NAMALWA (cell line): Measurements from ENCODE around the gene AHNAK.

Experiments used
- DNase-seq: peaks from one replicate; pipeline ENCODE4 v3.0.0-alpha.2; 2015; ENCODE audit warnings: low spot score

AHNAK gene

DNA sequence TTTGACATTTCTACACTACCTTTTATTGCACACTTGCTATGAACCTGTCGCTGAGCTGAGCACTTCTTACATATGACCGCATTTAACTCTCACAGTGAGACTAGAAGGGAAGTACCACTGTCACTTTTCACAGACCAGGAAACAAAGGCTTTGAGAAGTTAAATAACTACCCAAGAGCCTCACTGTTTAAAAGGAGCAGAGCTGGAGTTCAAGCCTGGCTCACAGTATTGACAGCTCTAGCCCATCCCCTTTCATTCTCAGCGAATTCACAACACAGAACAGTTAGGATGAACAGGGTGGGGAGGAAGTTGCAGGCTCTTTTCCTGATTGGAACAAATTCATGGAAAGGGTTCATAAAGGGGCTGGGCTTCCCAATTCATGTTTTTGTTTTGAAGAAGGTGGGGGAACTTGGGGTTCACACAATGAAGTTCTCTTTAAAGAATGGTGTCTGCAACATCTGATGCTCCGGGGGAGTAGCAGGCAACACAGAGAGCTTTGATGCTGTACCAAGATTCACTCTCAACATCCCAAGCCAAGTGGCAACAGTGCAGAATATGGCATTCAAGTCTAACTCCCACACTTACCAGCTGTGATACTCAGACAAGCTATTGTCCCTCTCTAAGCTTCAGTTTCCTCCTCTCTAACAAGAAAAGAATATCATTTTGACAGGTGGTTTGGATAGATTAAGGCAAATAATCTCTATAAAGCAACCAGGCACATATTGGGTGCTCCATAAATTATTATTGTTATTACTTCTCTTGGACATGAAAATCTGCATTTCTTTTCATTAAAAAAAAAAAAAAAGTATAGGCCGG lies 110.6 kb downstream of the AHNAK start:
- DNase-seq = no peak

GRCh38 chr11:62433904-62434276 lies 112.7 kb downstream of the AHNAK start:
- no peak for DNase-seq

DNA sequence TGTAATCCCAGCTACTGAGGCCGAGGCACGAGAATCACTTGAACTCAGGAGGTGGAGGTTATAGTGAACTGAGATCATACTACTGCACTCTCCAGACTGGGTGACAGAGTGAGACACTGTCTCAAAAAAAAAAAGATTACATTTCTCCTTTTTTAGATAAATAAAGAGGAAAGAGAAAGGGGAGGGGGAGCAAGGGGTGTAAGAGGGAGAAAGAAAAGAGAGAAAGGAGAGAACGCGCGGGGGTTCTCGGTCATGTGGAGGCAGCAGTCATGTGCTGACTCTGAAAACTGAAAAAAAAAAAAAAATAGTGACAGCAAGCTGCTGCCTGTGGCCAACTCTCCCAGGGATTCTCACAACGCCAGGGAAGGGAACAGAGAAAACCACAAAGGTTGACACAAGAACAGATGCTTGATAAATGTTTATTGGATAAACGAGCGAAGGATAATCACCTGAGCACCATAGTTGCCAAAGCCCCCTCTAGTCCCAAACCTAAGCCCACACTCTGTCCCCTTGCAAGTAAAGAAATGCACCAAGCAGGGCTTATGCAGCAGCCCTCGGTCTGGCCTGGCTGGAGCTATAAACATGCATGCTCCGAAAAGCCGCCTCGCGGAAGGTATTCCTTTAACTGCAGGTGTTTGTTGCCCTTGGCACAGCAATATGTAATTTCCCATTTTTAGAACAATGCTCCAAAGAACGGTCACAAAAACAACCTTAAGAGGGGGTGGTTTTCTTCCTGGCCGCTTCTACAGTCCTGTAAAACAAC lies 113.3 kb downstream of the AHNAK start:
- DNase-seq = no peak

GRCh38 chr11:62432695-62433094 lies 113.9 kb downstream of the AHNAK start:
- no peak for DNase-seq

DNA sequence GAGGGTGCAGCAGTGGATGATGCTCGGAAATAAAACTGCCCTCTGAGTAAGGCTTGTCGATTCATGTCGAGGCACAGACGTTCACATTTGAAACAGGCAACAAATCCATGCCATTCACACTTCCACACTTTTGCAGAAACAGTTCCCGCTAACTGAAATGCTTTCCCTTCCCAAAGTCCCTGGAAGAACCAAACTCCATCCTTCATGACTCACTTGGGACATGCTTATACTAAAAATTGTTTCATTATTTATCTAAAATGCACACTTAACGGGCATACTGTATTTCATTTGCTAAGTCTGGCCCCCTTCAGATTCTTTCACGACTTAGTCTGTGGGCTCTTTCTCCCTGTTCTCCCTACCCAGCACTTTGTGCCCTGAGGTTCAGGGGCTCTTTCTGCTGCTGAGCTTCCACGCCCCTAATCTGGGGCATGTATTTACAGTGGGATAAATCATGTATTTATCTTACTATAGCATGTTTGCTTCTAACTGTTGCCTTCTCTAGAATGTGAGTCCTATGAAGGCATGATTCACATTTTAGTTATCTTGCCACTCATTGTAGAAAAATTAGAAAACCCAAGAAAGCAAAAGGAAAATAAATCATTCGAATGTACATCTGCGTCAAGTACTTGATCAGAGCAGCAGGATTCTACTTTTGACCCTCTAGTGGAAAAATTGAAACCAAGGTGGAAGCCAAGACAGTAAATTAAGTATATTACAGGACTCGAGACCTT lies 115.3 kb downstream of the AHNAK start:
- DNase-seq = no peak

- DNase-seq = no peak
These were observed 116.2 kb downstream of the AHNAK start for GRCh38 chr11:62430425-62430824.

DNA sequence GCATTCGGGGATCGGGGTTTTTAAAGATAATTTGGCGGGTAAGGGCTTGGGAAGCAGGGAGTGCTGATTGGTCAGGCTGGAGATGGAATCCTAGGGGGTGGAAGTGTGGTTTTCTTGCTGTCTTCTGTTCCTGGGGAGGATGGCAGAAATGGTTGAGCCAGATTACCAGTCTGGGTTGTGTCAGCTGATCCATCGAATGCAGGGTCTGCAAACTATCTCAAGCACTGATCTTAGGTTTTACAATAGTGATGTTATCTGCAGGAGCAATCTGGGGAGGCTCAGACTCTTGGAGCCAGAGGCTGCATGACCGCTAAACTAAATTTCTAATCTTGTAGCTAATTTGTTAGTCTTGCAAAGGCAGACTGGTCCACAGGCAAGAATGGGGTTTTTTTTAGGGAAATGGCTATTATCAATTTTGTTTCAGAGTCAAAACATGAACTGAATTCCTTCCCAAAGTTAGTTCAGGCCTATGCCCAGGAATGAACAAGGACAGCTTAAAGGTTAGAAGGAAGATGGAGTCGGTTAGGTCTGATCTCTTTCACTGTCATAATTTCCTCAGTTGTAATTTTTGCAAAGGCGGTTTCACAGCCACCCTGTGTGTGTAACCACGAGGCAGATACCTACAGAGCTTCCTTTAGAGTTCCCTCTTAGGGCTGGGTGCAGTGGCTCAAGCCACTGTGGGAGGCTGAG lies 117.6 kb downstream of the AHNAK start:
- no peak for DNase-seq

DNA sequence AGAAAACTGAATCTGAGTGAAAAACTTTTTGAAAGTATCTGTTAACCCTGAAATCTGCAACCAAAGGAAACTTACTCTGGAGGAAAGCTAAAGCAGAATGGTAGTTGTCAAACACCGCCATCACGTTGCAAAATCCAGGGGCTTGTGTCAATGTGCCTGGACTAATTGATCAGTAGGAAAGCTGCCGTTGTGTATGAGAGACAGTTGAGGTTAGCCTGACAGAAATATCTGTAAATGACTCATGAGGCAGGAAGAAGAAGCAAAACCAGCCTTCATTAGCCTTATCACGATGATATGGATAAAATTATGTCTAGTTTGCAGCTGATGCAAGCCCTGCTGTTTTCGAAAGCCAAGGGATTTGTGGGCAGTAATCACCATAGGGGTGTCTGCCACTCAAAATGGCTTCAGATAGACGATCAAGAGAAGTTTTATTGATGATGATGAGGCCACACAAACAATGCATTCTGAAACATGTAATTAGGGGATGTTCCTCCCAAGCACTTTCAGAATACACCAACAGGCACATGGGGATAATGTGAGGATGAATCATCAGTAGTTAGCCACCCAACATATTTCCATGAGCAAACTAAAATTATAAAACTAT lies 118.9 kb downstream of the AHNAK start:
- no peak for DNase-seq

DNA sequence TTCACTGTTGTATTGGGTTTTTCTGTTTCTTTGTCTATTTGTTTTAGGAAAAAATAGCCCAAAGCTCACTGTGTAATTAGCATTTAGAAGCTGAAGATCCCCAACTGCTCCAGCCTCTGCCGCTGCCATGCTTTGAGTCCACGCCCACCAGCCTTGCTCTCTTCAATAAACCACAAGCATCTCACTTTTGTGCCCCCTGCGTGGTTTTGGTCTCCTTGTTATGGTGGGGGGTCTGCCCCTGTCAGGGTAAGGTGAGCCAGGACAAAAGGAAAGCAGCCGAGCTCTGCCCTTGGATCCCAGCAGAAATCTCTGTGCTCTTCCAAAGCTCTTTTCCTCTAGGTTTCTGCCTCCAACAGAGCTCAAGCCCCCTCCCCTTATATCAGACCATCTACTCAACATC lies 123.6 kb downstream of the AHNAK start:
- DNase-seq = no peak

GRCh38 chr11:62421996-62422395 lies 124.6 kb downstream of the AHNAK start:
- no peak for DNase-seq

- DNase-seq = no peak
These were observed 125.7 kb downstream of the AHNAK start for GRCh38 chr11:62420882-62421281.

- no peak for DNase-seq
These were observed 126.7 kb downstream of the AHNAK start for GRCh38 chr11:62419943-62420342.

DNA sequence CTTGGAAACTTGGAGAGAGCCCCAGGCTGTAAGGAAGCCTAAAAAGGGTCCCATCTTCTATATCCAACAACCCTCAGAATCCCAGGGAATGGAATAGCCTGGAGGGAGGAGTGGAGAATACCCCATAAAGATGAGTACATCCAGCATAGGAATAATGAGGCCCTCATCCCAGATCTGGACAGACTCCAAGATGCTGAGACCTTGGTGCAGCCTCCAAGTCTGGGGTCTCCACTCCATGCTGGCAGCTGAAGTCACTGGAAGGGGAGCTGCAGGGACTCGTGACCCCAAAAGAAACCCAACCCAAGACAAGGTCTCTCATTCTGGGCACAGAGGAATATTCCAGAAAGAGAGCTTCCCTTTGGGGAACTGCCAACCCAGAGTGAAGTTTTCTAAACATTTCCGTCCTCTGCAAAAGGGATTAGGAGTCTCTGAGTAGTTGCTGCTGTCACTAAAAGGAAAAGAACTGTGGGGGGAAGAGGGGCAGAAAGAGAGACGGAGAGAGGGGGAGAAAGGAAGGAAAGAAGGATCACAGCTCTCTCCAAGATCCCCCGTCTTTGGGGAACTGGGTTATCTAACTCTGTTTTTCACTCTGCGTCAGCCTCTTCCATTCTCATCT lies 127.2 kb downstream of the AHNAK start:
- DNase-seq = no peak

- DNase-seq = no peak
These were observed 127.9 kb downstream of the AHNAK start, which contains the start of gene SCGB1A1 for GRCh38 chr11:62418733-62419132. TSS of gene SCGB1A1 (plus strand) at chr11:62419033. CDS start at chr11:62419096, 63 bp downstream.

GRCh38 chr11:62418136-62418535 lies 128.5 kb downstream of the AHNAK start:
- DNase-seq = no peak

DNA sequence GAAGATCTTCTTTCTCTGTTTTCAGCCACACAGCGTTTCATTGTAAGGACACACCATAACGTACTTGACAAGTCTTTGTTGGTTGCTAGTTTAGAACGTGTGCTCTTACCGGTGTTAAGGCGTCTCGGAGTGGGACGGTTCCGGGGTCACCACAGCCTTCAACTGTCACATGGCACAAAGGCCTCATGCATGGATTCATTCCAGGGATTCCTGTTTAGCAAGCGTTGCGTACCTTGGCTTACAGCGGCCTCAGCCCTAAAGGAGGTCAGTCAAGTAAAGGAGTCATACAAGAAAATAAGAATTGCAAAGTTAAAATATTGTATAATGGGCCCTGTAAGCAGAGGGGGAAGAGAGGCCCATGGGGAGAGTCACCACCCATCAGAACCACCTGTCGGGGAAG lies 130.0 kb downstream of the AHNAK start:
- no peak for DNase-seq

GRCh38 chr11:62413060-62413696 lies 133.4 kb downstream of the AHNAK start:
- DNase-seq = peak; percentile 15

- no peak for DNase-seq
These were observed 135.1 kb downstream of the AHNAK start for GRCh38 chr11:62411524-62411923.

GRCh38 chr11:62410972-62411371 lies 135.6 kb downstream of the AHNAK start:
- no peak for DNase-seq

- DNase-seq = no peak
These were observed 136.8 kb downstream of the AHNAK start for GRCh38 chr11:62409831-62410230.

GRCh38 chr11:62406034-62406433 lies 140.6 kb downstream of the AHNAK start:
- DNase-seq = no peak
